Gastroesophageal sphincter (tissue), 4 donors: ENCODE data around the gene XIRP2. TPM values are rescaled to one million over a fixed set of nuclear protein-coding genes. Genes with fewer than 3 reads are reported as not detected.

Source experiments
- ATAC-seq: fragments of 150-250 bp; one replicate; pipeline ENCODE4 v1.9.1; 2016; ENCODE audit warnings: mild to moderate bottlenecking, moderate library complexity
- H3K27ac ChIP-seq, 4 donors: fragments of 200-600 bp; sonication (generic) in 3 of 4; 1 replicate in 3 of 4; 2 replicates in 1 of 4; pipeline ENCODE4 v1.5.1; 2016 to 2019
- H3K27me3 ChIP-seq: fragments of 200-600 bp; sonication (generic); one replicate; pipeline ENCODE4 v1.5.1; 2019
- H3K36me3 ChIP-seq, 2 donors: fragments of 200-600 bp; sonication (generic); one replicate each; pipeline ENCODE4 v1.5.1; 2019; ENCODE audit warnings: control low read depth in 1 of 2
- H3K4me1 ChIP-seq, 3 donors: fragments of 200-600 bp; sonication (generic); 1 replicate in 2 of 3; 2 replicates in 1 of 3; pipeline ENCODE4 v1.5.1; 2016 to 2019; ENCODE audit warnings: control low read depth in 2 of 3
- H3K4me3 ChIP-seq, 2 donors: fragments of 200-600 bp; sonication (generic); one replicate each; pipeline ENCODE4 v1.5.1; 2019; ENCODE audit warnings: mild to moderate bottlenecking in 1 of 2, moderate library complexity in 1 of 2
- H3K9me3 ChIP-seq, 3 donors: fragments of 200-600 bp; sonication (generic); one replicate each; pipeline ENCODE4 v1.5.1; 2017 to 2019; ENCODE audit warnings: control low read depth in 2 of 3
- CTCF ChIP-seq, 4 experiments: fragments of 200-600 bp in 2 of 4; fragments of 450-650 bp in 2 of 4; sonication (generic) in 1 of 4; IDR thresholded peaks; one replicate each; pipeline ENCODE4 v1.5.1; 2017 to 2019; ENCODE audit warnings: antibody characterized with exemption in 4 of 4, mild to moderate bottlenecking in 2 of 4, moderate library complexity in 2 of 4
- EP300 ChIP-seq: sonication (generic); formaldehyde crosslinking; IDR thresholded peaks from one replicate; pipeline ENCODE4 v1.6.1; 2017; ENCODE audit warnings: antibody characterized with exemption, mild to moderate bottlenecking
- POLR2A ChIP-seq, 2 donors: fragments of 450-650 bp; IDR thresholded peaks; one replicate each; pipeline ENCODE4 v1.6.1; 2017; ENCODE audit warnings: antibody characterized with exemption in 2 of 2, mild to moderate bottlenecking in 2 of 2, moderate library complexity in 1 of 2
- POLR2AphosphoS5 ChIP-seq: sonication (generic); formaldehyde crosslinking; IDR thresholded peaks from one replicate; pipeline ENCODE4 v1.6.1; 2017; ENCODE audit warnings: antibody characterized with exemption
- WGBS, 2 donors: methylation state at CpG; one replicate each; pipeline ENCODE4 v1.1.5; 2018; ENCODE audit warnings: low coverage in 1 of 2; 5-methylcytosine and 5-hydroxymethylcytosine counted together
- total RNA-seq, 4 donors: library from RNA; depleted of rRNA; stranded (reverse); fragments of >200 nt; gene quantifications; one replicate each; pipeline ENCODE4 v1.1.0, GENCODE V29; 2016

The XIRP2 gene
- total RNA-seq, 4 donors from 2014 or later: 0.19 TPM; not detected in 3

- no peak for TF ChIP-seq CTCF (IDR thresholded peaks at IDR 0.05)
- no peak for TF ChIP-seq POLR2AphosphoS5
- no peak for TF ChIP-seq POLR2A (IDR thresholded peaks at IDR 0.05)
- TF ChIP-seq EP300: no peak
- no peak for ATAC-seq
- no peaks in the 10 kb centered on the region for H3K36me3 ChIP-seq
- H3K4me1 ChIP-seq: no peaks in the 10 kb centered on the region
- WGBS, 2 donors: 93 to 94% methylated on average over 1 of the region's 1 CpG
- H3K4me3 ChIP-seq: no peak overlapping the region
- peaks cover 0 to 26% (median 0%) of the 10 kb centered on the region in 3 donors for H3K9me3 ChIP-seq
- no peaks in the 10 kb centered on the region for H3K27me3 ChIP-seq
- no peak overlapping the region for H3K27ac ChIP-seq
Measured at GRCh38 chr2:166932032-166932431, 43.8 kb downstream of the XIRP2 start.

GRCh38 chr2:166934817-166935216 is 46.5 kb downstream of the XIRP2 start:
- H3K27me3 ChIP-seq: no peaks in the 10 kb centered on the region
- peaks cover 0 to 27% (median 0%) of the 10 kb centered on the region in 3 donors for H3K9me3 ChIP-seq
- no peak for ATAC-seq
- WGBS, 2 donors: 88 to 90% methylated on average over 4 to 5 of the region's 5 CpGs
- no peaks in the 10 kb centered on the region for H3K4me1 ChIP-seq
- H3K36me3 ChIP-seq: no peaks in the 10 kb centered on the region
- H3K27ac ChIP-seq: no peak overlapping the region
- no peak overlapping the region for H3K4me3 ChIP-seq
- TF ChIP-seq POLR2AphosphoS5 (no peak), EP300 (no peak), POLR2A (IDR thresholded peaks at IDR 0.05) (no peak), CTCF (IDR thresholded peaks at IDR 0.05) (no peak)

GRCh38 chr2:166942377-166942776 is 54.1 kb downstream of the XIRP2 start:
- no peak overlapping the region for H3K27ac ChIP-seq
- H3K4me1 ChIP-seq: no peaks in the 10 kb centered on the region
- H3K4me3 ChIP-seq: no peak overlapping the region
- H3K27me3 ChIP-seq: no peaks in the 10 kb centered on the region
- no peak for ATAC-seq
- H3K36me3 ChIP-seq: no peaks in the 10 kb centered on the region
- H3K9me3 ChIP-seq: peaks cover 0 to 8% (median 0%) of the 10 kb centered on the region in 3 donors
- WGBS, 2 donors: 100% methylated on average over 1 of the region's 1 CpG
- no peak for TF ChIP-seq POLR2A (IDR thresholded peaks at IDR 0.05)
- TF ChIP-seq EP300: no peak
- TF ChIP-seq POLR2AphosphoS5: no peak
- no peak for TF ChIP-seq CTCF (IDR thresholded peaks at IDR 0.05)

GRCh38 chr2:166944909-166945308 is 56.6 kb downstream of the XIRP2 start:
- WGBS, 2 donors: 100% methylated on average over 1 of the region's 1 CpG
- Histone ChIP-seq H3K9me3 (peaks cover 0 to 8% (median 0%) of the 10 kb centered on the region in 3 donors), H3K27ac (no peak overlapping the region), H3K4me1 (no peaks in the 10 kb centered on the region), H3K4me3 (no peak overlapping the region), H3K27me3 (no peaks in the 10 kb centered on the region), H3K36me3 (no peaks in the 10 kb centered on the region)
- TF ChIP-seq POLR2A (IDR thresholded peaks at IDR 0.05) (no peak), POLR2AphosphoS5 (no peak), EP300 (no peak), CTCF (IDR thresholded peaks at IDR 0.05) (no peak)
- ATAC-seq: no peak

GRCh38 chr2:166957686-166958085 is 69.4 kb downstream of the XIRP2 start:
- Histone ChIP-seq H3K4me1 (no peaks in the 10 kb centered on the region), H3K27me3 (no peaks in the 10 kb centered on the region), H3K27ac (no peak overlapping the region), H3K36me3 (no peaks in the 10 kb centered on the region), H3K4me3 (no peak overlapping the region), H3K9me3 (no peaks in the 10 kb centered on the region)
- no peak for TF ChIP-seq CTCF (IDR thresholded peaks at IDR 0.05)
- no peak for ATAC-seq
- WGBS, 2 donors: 13 to 25% methylated on average over 3 of the region's 3 CpGs
